Mesenteric fat pad (tissue), 1 donor: ENCODE results near the gene TEKT5. TPM values are rescaled to one million over a fixed set of nuclear protein-coding genes. Genes with fewer than 3 reads are reported as not detected.
"Not testable (repeated sequence)": the region's sequence is repeated elsewhere in the genome, so short reads cannot be mapped to it uniquely, and the experiment has no call there.

ENCODE experiments used
- DNase-seq: peaks from one replicate; pipeline ENCODE4 v3.0.0-alpha.2; 2020; ENCODE audit warnings: low spot score
- total RNA-seq: library from RNA; stranded (reverse); fragmentation: NEBNext Ultra II Directional; extraction: Animal tissue kit (Norgen Biotek cat#: 25700); gene quantifications from one replicate; pipeline ENCODE4 v1.2.1, GENCODE V29; 2021
- donor health status: DM: yes; HTN: yes; CAD: no.

TEKT5 gene
- total RNA-seq, 1 donor from 2014 or later, result not detected

DNA sequence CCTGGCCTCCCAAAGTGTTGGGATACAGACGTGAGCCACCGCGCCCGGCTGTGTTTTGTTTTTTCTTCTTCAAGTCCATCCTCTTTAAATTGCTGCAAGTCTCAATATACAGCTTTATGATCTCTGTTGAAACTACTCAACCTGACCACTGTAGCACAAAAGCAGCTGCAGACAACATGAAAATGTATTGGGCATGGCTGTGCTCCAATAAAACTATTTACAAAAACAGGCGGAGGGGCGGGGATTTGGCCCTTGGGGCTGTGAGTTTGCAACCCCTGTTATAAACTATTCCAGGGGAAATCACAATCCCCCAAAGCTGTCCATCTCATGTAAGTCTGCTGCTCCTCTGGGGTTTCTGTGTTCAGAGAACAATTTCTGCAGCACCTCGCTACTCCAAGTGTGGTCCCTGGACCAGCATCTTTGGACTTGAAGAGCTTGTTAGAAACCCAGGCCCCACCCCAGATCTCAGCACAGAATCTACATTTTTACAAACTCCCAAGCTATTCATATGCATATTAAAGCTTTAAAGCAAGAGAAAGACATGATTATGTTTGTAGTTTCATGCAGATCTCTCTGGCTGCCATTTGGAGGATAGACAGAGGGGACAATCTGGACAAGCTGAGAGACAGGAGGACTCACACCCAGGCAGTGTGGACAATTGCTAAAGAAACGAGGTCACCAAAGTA lies 33.6 kb downstream of the TEKT5 start:
- DNase-seq, result no peak

DNA sequence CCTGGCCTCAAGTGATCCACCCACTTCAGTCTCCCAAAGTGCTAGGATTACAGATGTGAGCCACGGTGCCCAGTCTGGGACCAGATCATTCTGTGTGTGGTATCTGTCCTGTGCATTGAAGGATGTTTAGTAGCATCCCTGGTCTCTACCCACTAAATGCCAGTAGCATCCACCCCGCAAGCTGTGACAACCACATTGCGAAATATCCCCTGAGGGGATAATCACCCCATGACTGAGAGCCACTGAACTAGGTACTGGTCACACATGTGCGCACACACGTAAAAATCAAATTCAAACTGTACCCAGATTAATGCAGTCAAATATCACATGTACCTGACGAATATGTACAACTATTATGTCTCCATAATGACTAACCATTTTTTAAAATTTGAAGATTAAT lies 35.8 kb downstream of the TEKT5 start:
- DNase-seq, result no peak

DNA sequence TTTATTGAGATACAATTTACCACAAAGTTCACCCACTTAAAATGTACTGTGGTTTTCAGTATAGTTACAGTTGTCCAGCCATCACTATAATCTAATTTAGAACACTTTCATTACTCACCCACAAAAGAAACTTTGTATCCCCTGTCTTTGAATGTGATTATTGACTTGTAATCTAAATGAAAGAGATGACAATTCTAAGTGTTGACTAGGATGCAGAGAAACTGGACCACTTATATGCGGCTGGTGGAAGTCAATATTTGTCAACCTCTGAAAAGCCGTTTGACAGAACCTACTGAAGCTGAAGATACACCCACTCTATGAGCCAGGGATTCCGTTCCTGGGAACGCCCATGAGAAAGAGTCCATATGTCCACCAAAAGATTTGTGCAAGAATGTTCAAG lies 36.8 kb downstream of the TEKT5 start:
- no peak for DNase-seq

DNA sequence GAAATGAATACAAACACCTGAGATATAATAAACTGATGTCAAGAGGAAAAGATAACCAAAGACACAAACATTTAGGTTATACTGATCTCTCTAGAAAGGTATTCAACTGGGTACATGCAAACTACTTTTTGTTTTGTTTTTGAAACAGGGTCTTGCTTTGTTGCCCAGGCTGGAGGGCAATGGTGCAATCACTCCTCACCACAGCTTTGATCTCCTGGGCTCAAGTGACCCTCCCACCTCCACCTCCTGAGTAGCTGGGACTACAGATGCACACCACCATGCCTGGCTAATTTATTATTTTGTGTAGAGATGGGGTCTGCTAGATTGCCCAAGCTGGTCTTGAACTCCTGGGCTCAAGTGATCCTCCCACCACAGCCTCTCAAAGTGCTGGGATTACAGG lies 38.1 kb downstream of the TEKT5 start:
- no peak for DNase-seq

DNA sequence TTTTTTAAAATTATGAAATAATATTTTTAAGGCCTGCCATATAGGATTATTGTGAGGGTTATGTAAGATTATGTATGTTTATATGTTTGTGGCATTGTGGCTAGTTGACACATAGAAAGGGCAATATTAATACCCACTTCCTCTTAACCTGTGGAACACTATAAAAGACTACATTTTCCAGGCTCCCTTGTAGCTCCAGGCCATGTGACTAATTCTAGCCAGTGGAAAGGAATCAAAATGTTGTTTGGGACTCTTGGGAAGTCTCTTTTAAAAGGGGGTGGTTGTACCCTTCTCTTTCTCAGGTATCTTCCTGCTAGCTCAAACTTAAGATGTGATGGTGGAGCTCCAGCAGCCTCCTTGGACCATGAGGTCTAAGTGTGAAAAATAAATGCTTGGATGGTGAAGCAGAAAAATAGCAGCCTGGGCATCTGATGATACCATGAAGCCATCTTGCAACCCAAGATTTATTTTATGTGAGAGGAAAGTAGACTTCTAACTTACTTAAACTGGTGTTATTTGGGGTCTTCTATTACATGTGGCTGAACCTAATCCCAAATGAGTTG lies 39.2 kb downstream of the TEKT5 start:
- no peak for DNase-seq

DNA sequence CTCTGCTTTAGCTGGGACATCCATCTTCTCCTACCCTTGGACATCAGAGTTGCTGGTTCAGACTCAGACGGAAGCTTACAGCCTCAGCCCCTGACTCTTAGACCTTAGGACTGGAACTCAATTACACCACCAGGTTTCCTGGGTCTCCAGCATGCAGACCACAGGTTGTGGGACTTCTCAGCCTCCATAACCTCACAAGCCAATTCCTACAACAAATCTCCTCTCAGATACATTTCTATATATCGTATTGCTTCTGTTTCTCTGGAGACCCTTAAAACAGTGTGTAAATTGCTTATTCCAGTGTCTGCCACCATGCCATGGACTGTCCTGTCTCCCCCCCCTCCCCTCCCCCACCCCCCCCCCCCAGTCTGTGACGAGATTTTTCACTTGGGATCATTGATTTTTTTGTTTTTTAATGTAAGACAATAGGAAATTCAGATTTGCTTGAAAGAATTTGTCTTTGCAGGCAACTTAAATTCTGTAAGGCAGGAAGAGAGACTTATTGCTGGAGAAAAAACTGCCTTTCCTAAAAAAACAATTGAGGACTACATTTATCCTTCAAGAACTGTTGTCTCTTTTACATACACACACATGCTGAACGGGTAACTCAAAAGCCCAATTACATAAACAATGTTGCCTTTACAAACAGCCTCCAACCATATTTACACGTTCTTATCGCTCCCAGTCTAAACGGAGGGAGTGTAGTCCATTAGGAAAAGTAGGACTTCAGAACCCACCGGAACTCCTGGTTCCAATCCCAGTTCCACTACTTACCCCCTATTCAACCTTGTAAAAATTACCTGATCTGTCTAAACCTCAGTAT lies 39.9 kb downstream of the TEKT5 start:
- no peak for DNase-seq

DNA sequence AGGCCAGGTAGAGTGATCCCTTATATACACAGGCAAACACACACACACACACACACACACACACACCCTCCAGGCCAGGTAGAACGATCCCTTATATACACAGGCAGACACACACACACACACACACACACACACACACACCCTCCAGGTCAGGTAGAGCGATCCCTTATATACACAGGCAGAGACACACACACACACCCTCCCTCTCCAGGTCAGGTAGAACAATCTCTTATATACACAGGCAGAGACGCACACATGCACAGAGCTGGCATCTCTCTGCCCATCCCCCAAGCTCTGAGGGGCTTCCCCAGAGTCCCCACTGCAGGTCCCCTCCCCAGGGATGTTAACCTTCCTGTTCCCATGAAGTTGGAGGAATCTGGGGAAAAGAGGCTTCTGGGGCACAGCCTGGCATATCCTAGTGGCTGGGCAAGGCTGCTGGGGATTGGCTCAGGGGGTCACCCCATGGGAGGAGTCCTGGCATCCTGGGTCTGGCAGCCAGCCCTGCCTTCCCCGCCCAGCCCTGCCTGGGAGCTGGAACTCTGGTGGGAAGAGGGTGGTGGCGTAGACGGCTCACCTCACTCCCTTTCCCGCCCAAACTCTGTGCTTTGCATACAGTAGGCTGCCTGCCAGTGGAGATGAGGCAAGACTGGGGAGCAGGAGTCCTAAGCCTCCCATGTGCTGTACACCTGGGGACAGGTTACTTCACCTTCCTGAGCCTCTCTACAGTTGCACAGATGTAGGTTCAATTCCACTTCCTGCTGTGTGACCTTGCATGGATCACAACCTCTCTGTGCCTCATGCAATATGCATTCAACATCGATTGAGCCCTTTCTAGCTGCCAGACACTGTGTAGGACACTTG lies 41.8 kb downstream of the TEKT5 start:
- DNase-seq, result no peak

DNA sequence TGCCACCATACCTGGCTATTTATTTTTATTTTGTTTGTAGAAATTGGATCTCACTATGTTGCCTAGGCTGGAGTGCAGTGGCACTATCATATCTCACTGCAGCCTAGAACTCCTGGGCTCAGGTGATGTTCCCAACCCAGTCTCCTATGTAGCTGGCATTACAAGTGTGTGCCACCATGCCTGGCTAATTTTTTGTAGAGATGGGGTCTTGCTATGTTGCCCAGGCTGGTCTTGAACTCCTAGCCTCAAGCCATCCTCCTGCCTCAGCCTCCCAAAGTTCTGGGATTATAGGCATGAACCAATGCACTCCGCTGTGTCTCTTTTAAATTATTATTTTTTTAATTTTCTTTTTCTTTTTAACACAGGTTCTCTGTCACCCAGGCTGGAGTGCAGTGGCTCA lies 45.6 kb downstream of the TEKT5 start:
- not testable (repeated sequence) for DNase-seq

DNA sequence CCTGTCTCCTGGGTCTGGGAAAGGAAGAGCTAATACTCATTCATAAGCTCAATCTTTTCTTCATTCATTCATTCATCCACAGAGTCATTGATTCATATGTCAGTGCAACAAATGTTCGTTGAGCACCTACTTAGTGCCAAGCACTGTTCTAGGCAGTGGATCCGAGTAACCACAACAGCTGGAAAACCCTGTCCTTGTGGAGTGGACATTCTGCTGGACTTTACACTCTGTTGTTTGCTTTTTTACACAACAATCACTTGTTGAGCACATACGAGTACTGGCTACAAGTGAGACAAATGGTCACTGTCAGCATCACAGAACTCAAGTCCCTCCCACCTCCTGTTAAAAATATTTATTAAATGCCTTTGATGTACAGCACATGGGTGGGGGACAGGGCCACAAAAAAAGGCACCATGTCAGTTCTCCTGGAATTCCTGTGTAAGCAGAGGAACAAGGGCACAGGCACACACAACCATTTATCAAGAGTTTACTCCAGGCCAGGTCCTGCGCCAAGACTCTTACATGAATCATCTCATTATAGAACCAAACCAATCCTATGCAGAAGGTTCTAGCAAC lies 46.9 kb downstream of the TEKT5 start:
- no peak for DNase-seq

DNA sequence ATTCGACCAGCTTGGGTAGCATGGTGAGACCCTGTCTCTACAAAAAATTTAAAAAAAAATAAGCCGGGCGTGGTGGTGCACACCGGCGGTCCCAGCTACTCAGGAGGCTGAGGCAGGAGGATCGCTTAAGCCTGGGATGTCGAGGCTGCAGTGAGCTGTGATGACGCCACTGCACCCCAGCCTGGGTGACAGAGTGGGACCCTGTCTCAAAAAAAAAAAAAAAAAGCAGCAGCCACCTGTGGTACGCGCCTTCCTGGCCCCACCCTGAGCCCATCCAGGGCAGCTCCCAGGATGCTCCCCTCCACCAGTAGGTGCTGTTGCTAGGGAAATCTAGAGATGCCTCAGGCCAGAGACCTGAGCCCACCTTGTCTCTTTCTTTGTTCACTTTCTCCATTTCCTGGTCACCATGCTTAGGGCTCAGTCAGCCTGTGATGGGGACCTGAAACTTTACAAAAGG lies 47.4 kb downstream of the TEKT5 start:
- no peak for DNase-seq

DNA sequence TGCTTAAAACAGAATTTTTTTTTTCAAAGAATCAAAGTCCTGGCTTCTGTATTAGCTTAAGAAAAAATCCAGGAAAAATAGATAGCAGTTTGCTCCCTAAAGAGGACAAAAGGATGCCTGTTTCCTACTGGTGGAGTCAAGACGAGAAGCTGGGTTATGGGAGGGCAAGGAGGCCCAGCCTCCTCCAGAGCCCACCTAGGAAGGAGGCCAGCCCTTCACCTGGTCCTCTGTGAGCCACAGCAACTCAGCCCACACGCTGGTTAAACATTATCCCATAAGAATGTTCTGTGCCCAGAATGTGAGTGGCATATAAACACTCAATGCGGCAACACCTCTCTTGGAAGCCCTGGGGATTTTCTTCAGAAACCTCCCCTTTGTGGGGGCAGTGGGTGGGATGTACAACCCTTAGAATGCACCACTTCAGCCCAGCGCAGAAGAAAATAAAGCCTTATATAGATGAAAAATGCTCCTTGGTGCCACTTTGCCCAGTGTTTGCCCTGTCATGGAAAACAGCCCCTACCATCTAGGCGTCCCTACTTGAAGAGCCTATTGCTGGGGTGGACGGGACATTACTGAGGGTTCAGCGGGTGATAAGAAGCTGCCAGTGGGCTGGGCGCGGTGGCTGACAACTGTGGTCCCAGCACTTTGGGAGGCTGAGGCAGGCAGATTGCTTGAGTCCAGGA lies 48.0 kb downstream of the TEKT5 start:
- DNase-seq, result no peak

DNA sequence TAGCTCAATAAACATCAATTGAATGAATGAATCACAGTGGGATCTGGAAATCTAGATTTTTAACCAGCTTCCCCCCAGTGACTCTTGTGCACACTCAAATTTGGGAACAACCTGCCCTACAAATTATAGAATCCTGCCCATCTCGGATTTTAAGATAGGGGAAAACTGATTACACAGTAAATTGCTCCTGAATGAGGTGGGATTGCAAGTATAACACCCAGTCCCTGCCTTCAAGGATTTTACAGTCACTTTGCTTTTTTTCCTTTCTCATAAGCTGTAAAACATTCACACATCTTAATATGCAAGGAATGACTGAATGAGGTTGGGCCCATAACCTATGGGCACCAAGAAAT lies 48.5 kb downstream of the TEKT5 start:
- DNase-seq, result no peak

DNA sequence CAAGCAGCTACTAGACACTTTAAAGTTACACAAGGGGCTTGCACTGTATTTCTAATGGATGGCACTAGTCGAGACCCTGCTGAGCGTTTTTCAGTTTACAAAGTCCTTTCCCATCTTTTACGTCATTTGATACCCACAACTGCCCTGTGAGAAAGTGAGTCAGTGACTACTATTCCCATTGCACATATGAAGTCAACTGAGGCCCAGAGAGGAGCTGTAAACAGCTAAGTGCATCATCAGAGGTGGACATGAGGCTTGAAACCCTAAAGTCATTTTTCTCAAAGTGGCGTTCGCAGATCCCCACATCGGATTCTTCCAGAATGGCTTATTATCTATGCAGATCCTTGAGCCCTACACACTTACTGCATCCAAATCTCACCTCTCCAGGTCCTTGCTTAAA lies 50.6 kb downstream of the TEKT5 start:
- DNase-seq, result no peak

DNA sequence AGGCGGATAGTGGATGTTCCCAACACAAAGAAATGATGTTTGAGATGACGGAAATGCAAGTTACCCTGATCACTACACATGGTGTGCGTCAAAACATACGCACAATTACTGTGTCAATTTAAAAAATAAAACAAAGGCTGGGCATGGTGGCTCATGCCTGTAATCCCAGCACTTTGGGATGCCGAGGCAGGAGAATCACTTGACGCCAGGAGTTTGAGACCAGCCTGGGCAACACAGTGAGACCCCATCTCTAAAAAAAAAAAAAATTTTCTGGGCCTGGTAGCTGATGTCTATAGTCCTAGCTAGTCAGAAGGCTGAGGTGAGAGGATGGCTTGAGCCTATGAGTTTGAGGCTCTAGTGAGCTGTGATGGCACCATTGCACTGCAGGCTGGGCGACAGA lies 51.8 kb downstream of the TEKT5 start:
- DNase-seq, result no peak

DNA sequence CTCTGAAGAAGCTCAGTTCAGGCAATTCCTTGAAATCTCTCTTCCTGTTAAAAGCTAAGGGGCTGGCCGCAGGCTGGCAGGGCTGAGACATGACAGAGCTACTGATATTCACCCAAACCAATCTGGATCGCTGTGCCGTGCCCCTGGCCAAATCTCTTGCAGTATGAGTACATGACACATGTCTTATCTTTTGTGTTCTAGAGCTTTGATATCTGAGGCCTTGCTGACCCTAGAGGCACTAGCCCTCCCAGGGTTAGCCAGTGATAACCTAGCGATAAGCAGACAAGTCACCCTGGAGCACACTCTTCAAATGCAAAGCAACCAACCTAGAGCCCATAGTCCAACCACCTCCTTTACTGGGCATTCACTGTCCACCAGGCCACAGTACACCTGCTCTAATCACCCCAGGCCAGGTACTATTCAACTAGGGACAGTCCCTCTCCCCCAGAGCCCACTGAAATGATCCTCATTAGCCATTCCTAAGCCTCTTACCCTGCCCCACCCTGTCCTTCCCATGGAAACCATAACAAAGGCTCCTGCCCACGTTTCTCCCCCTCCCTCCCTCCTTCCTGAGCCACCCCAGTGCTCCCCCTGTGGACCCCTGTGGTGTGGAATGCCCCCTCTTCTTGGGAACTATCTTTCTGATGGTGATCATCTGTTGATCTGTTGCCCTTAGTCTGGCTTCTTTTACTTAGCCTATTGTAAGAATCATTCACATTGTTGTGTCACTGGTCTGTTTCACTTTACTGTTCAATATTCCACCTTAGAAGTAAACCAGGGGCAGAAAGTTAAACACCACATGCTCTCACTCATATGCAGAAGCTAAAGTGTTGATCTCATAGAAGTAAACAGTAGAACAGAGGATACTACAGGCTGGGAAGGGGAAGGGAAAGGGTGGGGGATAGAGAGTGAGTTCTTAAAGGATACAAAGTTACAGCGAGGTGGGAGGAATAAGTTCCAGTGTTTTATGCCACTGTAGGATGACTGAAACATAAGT lies 52.5 kb downstream of the TEKT5 start:
- no peak for DNase-seq

DNA sequence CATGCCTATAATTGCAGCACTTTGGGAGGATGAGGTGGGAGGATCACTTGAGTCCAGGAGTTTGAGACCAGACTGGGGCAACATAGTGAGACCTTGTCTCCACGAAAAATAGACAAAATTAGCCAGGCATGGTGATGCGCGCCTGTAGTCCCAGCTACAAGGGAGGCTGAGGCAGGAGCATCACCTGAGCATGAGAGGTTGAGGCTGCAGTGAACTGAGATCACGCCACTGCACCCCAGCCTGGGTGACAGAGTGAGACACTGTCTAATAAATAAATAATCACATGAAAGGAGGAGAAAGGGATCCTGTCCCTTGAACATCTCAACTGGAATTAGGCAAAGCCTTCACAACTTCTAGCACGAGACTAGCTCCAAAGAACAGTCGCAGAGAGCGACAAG lies 53.2 kb downstream of the TEKT5 start:
- DNase-seq, result no peak

DNA sequence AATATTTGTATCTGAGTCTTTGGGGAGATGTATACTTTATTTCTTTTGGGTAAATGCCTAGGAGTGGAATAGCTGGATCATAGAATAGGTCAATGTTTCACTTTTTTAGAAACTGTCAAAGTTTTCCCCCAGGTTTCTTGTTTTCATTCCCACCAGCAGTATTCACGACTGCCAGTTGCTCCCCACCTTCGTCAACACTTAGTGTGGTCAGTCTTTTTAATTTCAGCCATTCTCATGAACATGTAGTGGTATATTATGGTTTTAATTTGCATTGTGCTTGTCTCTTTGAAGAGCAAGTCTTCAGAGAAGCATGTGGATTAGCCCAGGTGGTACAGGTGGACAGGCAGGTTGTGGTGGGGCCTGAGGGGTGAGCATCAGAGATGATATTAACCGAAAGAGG lies 53.8 kb downstream of the TEKT5 start:
- no peak for DNase-seq

DNA sequence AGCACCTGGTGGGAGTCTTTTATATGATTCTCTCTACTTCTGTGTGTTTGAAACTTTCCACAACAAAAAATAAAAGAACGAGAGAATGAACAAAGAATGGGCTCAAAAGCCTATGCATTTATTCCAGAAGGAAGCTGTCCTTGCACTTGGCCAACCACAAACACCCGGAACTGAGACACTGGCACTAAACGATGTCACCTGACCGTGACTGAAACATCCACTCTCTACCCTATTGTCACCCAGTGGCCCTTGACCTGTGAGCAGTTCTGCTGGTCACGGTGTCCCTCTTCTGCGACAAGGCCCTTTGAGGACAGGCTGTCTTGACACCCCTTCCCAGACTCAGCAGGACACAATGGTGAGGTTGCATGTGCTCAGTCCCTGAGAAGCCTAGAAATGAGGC lies 56.6 kb downstream of the TEKT5 start:
- no peak for DNase-seq

DNA sequence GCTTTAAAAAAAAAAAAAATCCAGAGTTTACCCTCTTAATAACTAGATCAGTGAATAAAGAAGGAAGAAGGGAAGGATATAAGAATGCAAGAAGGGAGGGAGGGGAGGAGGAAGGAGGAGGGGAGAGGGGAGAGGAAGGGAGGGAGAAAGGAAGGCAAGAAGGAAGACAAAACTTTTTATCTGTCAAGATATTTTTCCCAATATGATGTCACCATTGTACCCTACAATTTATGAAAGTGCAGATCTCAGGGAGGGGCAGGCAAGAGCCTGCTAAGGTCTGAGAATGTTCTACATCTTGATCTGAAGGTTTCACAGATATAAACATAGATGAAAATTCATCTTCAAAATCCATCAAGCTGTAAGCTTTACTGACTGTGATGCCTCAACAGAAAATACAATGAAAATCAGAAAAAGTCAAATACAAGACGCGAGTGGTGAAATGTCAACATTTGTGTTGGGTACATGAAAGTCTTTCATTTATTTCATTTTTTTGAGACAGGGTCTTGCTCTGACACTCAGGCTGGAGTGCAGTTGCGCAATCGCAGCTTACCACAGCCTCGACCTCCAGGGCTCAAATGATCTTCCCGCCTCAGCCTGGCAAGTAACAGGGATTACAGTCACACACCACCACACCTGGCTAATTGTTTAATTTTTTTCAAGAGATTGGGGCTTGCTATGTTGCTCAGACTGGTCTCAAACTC lies 57.2 kb downstream of the TEKT5 start:
- DNase-seq, result no peak
